ENCODE measurements around the gene FMNL2. TPM values are rescaled to one million over a fixed set of nuclear protein-coding genes. Genes with fewer than 3 reads are reported as not detected.

The FMNL2 gene
- total RNA-seq, 1 experiment from 2014 or later: 28.1 TPM

DNA sequence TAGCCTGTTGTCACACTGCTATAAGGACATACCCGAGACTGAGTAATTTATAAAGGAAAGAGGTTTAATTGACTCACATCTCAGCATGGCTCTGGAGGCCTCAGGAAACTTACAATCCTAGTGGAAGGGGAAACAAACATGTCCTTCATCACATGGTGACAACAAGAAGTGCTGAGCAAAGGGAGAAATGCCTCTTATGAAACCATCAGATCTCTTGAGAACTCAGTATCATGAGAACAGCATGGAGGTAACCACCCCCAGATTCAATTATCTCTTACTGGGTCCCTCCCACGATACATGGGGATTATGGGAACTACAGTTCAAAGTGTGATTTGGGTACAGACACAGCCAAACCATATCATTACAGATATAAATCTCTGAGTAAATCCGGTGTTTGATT lies 233.6 kb downstream of the FMNL2 start:
- Histone ChIP-seq H2AFZ (ENCODE audit: low read depth, low read length, poor library complexity, severe bottlenecking) (no peak overlapping the region), H3K4me3 (replicated peaks in 1 of 2; ENCODE audit: low read depth in 1 of 2, low read length in 2 of 2) (no peak overlapping the region), H3K9me3 (ENCODE audit: control insufficient read depth in 1 of 2, insufficient read depth in 1 of 2, low read depth in 1 of 2, low read length in 2 of 2) (no peaks in the 10 kb centered on the region), H3K9ac (ENCODE audit: low read length) (no peak overlapping the region), H3K4me2 (ENCODE audit: low read length) (no peak overlapping the region), H3K27me3 (ENCODE audit: insufficient read depth, low read length) (no peaks in the 10 kb centered on the region), H3K36me3 (ENCODE audit: control insufficient read depth in 1 of 2, insufficient read depth in 2 of 2, low read length in 2 of 2) (no peaks in the 10 kb centered on the region), H3K4me1 (ENCODE audit: control insufficient read depth in 1 of 2, insufficient read depth in 2 of 2, low read length in 2 of 2) (peaks cover 0 to 5% of the 10 kb centered on the region in 2 experiments; a peak in 2 of 4 replicates), H3K79me2 (ENCODE audit: insufficient read depth, low read length) (no peaks in the 10 kb centered on the region), H3K27ac (ENCODE audit: low read depth, low read length) (no peak overlapping the region), H3K9me2 (ENCODE audit: insufficient read depth) (no peaks in the 10 kb centered on the region), H4K20me1 (ENCODE audit: insufficient read depth) (no peaks in the 10 kb centered on the region)
- BruUV-seq (replicated peaks): no TSS peak
- no peak for ATAC-seq
- ChIA-PET POLR2A (no interaction called here), CTCF (no interaction called here), RAD21 (ENCODE audit: low non-redundant PET in 1 of 2, low total read pairs in 2 of 2, uncharacterized antibody in 2 of 2, unreplicated experiment in 2 of 2) (no interaction called here)
- TF ChIP-seq SP1 (IDR thresholded peaks at IDR 0.05; ENCODE audit: low read depth): no peak
- no peak for TF ChIP-seq CBX3 (IDR thresholded peaks at IDR 0.05; ENCODE audit: low read depth)
- TF ChIP-seq, protein P1, sequence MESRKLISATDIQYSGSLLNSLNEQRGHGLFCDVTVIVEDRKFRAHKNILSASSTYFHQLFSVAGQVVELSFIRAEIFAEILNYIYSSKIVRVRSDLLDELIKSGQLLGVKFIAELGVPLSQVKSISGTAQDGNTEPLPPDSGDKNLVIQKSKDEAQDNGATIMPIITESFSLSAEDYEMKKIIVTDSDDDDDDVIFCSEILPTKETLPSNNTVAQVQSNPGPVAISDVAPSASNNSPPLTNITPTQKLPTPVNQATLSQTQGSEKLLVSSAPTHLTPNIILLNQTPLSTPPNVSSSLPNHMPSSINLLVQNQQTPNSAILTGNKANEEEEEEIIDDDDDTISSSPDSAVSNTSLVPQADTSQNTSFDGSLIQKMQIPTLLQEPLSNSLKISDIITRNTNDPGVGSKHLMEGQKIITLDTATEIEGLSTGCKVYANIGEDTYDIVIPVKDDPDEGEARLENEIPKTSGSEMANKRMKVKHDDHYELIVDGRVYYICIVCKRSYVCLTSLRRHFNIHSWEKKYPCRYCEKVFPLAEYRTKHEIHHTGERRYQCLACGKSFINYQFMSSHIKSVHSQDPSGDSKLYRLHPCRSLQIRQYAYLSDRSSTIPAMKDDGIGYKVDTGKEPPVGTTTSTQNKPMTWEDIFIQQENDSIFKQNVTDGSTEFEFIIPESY (IDR thresholded peaks at IDR 0.05; ENCODE audit: extremely low read depth, insufficient replicate concordance, low read length): no peak
- TF ChIP-seq, protein P2, sequence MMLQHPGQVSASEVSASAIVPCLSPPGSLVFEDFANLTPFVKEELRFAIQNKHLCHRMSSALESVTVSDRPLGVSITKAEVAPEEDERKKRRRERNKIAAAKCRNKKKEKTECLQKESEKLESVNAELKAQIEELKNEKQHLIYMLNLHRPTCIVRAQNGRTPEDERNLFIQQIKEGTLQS (IDR thresholded peaks at IDR 0.05): no peak
- TF ChIP-seq EGR1 (IDR thresholded peaks at IDR 0.05; ENCODE audit: low read depth): no peak
- TF ChIP-seq EZH2 (IDR thresholded peaks at IDR 0.05): no peak
- TF ChIP-seq SRF (IDR thresholded peaks at IDR 0.05; ENCODE audit: low read depth): no peak
- no peak for TF ChIP-seq ZNF274 (IDR thresholded peaks at IDR 0.05; ENCODE audit: low read depth, low read length)
- no peak for TF ChIP-seq TCF7L2 (IDR thresholded peaks at IDR 0.05; ENCODE audit: borderline replicate concordance, extremely low read depth, insufficient read depth, insufficient read length)
- no peak for TF ChIP-seq POLR2AphosphoS5 (IDR thresholded peaks at IDR 0.05; ENCODE audit: low read depth, low read length)
- TF ChIP-seq POLR2A (IDR thresholded peaks at IDR 0.05; ENCODE audit: borderline replicate concordance, extremely low read depth, insufficient read depth, insufficient read length): no peak
- TF ChIP-seq RAD21 (IDR thresholded peaks at IDR 0.05; ENCODE audit: low read depth): no peak
- TF ChIP-seq FOSL1 (IDR thresholded peaks at IDR 0.05; ENCODE audit: low read depth): no peak
- no peak for TF ChIP-seq CEBPB (IDR thresholded peaks at IDR 0.05; ENCODE audit: low read depth)
- TF ChIP-seq, protein P3, sequence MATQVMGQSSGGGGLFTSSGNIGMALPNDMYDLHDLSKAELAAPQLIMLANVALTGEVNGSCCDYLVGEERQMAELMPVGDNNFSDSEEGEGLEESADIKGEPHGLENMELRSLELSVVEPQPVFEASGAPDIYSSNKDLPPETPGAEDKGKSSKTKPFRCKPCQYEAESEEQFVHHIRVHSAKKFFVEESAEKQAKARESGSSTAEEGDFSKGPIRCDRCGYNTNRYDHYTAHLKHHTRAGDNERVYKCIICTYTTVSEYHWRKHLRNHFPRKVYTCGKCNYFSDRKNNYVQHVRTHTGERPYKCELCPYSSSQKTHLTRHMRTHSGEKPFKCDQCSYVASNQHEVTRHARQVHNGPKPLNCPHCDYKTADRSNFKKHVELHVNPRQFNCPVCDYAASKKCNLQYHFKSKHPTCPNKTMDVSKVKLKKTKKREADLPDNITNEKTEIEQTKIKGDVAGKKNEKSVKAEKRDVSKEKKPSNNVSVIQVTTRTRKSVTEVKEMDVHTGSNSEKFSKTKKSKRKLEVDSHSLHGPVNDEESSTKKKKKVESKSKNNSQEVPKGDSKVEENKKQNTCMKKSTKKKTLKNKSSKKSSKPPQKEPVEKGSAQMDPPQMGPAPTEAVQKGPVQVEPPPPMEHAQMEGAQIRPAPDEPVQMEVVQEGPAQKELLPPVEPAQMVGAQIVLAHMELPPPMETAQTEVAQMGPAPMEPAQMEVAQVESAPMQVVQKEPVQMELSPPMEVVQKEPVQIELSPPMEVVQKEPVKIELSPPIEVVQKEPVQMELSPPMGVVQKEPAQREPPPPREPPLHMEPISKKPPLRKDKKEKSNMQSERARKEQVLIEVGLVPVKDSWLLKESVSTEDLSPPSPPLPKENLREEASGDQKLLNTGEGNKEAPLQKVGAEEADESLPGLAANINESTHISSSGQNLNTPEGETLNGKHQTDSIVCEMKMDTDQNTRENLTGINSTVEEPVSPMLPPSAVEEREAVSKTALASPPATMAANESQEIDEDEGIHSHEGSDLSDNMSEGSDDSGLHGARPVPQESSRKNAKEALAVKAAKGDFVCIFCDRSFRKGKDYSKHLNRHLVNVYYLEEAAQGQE (IDR thresholded peaks at IDR 0.05; ENCODE audit: low read depth): no peak
- no peak for TF ChIP-seq YY1 (IDR thresholded peaks at IDR 0.05; ENCODE audit: extremely low read depth, insufficient replicate concordance, low read depth, low read length)
- no peak for TF ChIP-seq JUND (IDR thresholded peaks at IDR 0.05)
- intact Hi-C loops (cut with micrococcal nuclease): no loop called here
- DNase-seq (ENCODE audit: low read depth, low spot score): no peak

All from HCT116 (cell line).